ENCODE data around the gene MUC5AC.

MUC5AC gene

GRCh38 chr11:1175461-1176223 lies 17.9 kb downstream of the MUC5AC start:
- no peak for TF ChIP-seq CTCF (IDR thresholded peaks at IDR 0.05)
- H3K4me1 ChIP-seq (ENCODE audit: control insufficient read depth in 1 of 2, insufficient read depth in 1 of 2, low read depth in 1 of 2, low read length in 1 of 2): no peaks in the 10 kb centered on the region
- no peaks in the 10 kb centered on the region for H3K27me3 ChIP-seq
- no peak overlapping the region for H3K4me3 ChIP-seq (ENCODE audit: low read depth in 1 of 2, low read length in 1 of 2)
- no peaks in the 10 kb centered on the region for H3K9me3 ChIP-seq
- H3K27ac ChIP-seq: no peak overlapping the region
- no peaks in the 10 kb centered on the region for H3K36me3 ChIP-seq

- no peaks in the 10 kb centered on the region for H3K9me3 ChIP-seq
Observed at GRCh38 chr11:1176224-1177019, 18.7 kb downstream of the MUC5AC start.

GRCh38 chr11:1177020-1177770 lies 19.4 kb downstream of the MUC5AC start:
- H3K4me1 ChIP-seq (ENCODE audit: control insufficient read depth in 1 of 2, insufficient read depth in 1 of 2, low read depth in 1 of 2, low read length in 1 of 2): no peaks in the 10 kb centered on the region
- no peaks in the 10 kb centered on the region for H3K36me3 ChIP-seq
- no peaks in the 10 kb centered on the region for H3K27me3 ChIP-seq
- H3K4me3 ChIP-seq (ENCODE audit: low read depth in 1 of 2, low read length in 1 of 2): no peak overlapping the region
- H3K27ac ChIP-seq: no peak overlapping the region
- H3K9me3 ChIP-seq: no peaks in the 10 kb centered on the region
- TF ChIP-seq CTCF (IDR thresholded peaks at IDR 0.05): no peak

More at GRCh38 chr11:1176224-1177019, 18.7 kb downstream of the MUC5AC start:
- H3K36me3 ChIP-seq: no peaks in the 10 kb centered on the region
- no peaks in the 10 kb centered on the region for H3K27me3 ChIP-seq
- H3K27ac ChIP-seq: no peak overlapping the region
- H3K4me3 ChIP-seq (ENCODE audit: low read depth in 1 of 2, low read length in 1 of 2): no peak overlapping the region
- no peaks in the 10 kb centered on the region for H3K4me1 ChIP-seq (ENCODE audit: control insufficient read depth in 1 of 2, insufficient read depth in 1 of 2, low read depth in 1 of 2, low read length in 1 of 2)
- no peak for TF ChIP-seq CTCF (IDR thresholded peaks at IDR 0.05)

GRCh38 chr11:1177771-1178090 lies 20.0 kb downstream of the MUC5AC start:
- Histone ChIP-seq H3K9me3 (no peaks in the 10 kb centered on the region), H3K4me3 (ENCODE audit: low read depth in 1 of 2, low read length in 1 of 2) (no peak overlapping the region), H3K27me3 (no peaks in the 10 kb centered on the region), H3K27ac (no peak overlapping the region), H3K4me1 (ENCODE audit: control insufficient read depth in 1 of 2, insufficient read depth in 1 of 2, low read depth in 1 of 2, low read length in 1 of 2) (no peaks in the 10 kb centered on the region), H3K36me3 (no peaks in the 10 kb centered on the region)
- no peak for TF ChIP-seq CTCF (IDR thresholded peaks at IDR 0.05)

- H3K4me3 ChIP-seq (ENCODE audit: low read depth in 1 of 2, low read length in 1 of 2): no peak overlapping the region
- no peak for TF ChIP-seq CTCF (IDR thresholded peaks at IDR 0.05)
- H3K27me3 ChIP-seq: no peaks in the 10 kb centered on the region
- H3K36me3 ChIP-seq: no peaks in the 10 kb centered on the region
- H3K9me3 ChIP-seq: no peaks in the 10 kb centered on the region
- no peak overlapping the region for H3K27ac ChIP-seq
- no peaks in the 10 kb centered on the region for H3K4me1 ChIP-seq (ENCODE audit: control insufficient read depth in 1 of 2, insufficient read depth in 1 of 2, low read depth in 1 of 2, low read length in 1 of 2)
Observed at GRCh38 chr11:1178201-1178885, 20.6 kb downstream of the MUC5AC start.
